Inferior parietal cortex (tissue), 1 donor: ENCODE results near the gene SLC25A21.
A peak's percentile ranks its signal among the peaks of the same experiment; 100 is the strongest.
"Not testable (repeated sequence)": the region's sequence is repeated elsewhere in the genome, so short reads cannot be mapped to it uniquely, and the experiment has no call there.

ENCODE experiments used
- DNase-seq: peaks from one replicate; pipeline ENCODE4 v3.0.0-alpha.2; 2016; ENCODE audit errors: extremely low spot score

The SLC25A21 gene

GRCh38 chr14:36869125-36869524 is 303.3 kb downstream of the SLC25A21 start:
- DNase-seq: no peak

- DNase-seq: no peak
These were observed 305.5 kb downstream of the SLC25A21 start for GRCh38 chr14:36866867-36867266.

- no peak for DNase-seq
These were observed 309.1 kb downstream of the SLC25A21 start for GRCh38 chr14:36863271-36863670.

DNA sequence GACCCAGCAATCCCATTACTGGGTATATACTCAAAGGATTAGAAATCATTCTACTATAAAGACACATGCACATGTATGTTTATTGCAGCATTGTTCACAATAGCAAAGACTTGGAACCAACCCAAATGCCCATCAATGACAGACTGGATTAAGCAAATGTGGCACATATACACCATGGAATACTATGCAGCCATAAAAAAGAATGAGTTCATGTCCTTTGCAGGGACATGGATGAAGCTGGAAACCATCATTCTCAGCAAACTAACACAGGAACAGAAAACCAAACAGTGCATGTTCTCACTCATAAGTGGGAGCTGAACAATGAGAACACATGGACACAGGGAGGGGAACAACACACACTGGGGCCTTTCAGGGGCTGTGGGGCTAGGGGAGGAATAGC is 310.2 kb downstream of the SLC25A21 start:
- DNase-seq: not testable (repeated sequence)

DNA sequence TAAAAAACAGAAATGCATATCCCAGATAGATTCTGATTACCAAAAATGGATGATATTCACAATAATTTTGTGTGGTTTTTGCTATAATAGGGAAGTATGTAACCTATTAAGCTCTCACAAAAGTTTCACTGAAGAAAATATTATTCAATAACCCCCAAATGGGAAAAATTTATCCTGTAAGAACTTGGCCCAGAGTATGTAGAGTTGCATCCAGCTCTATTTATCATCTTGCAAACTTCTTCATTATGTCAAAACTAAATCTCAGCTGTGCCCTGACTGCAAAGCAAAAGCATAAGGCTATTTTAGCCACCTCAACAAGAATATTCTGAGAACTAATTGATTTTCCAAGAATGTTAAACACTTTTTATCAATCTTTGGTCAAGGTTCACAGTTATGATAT is 311.6 kb downstream of the SLC25A21 start:
- no peak for DNase-seq

DNA sequence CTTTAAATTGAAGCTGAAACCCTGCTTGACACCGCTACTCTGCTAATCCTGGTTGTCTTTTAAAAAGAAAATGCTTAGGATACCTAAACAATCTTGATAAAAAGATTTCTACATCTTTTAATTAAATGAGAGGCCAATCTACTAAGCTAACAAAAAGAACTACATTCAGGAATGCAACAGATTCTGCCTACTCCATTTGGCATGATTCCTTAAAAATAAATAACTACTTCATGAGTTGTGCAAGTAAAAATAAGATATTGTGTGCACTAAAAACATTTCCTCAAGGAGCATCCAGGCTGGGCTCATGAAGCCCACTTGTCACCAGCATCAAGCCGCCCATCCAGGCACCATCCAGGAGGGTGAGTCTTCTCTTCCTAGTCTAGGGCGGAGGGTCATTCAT is 313.3 kb downstream of the SLC25A21 start:
- no peak for DNase-seq

- DNase-seq: no peak
These were observed 314.5 kb downstream of the SLC25A21 start for GRCh38 chr14:36857842-36858445.

DNA sequence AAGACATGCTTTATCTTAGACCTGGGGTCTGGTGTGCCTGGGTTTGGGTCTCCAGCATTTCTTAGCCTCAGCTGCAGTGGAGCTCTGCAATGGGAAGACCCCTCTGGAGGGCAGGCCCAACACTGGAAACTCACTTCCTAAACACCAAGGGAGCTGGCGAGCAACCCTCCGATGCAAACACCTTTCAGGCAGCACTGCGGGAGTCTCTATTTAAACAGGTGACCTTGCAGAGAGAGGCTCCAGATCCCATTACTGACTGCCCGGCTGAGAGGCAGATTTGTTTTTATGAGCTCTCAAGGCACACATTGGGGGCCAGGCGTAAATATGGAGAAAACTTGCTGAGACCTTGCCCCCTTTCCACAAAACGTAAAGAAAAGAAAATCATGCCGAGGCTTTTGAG is 315.3 kb downstream of the SLC25A21 start:
- no peak for DNase-seq

DNA sequence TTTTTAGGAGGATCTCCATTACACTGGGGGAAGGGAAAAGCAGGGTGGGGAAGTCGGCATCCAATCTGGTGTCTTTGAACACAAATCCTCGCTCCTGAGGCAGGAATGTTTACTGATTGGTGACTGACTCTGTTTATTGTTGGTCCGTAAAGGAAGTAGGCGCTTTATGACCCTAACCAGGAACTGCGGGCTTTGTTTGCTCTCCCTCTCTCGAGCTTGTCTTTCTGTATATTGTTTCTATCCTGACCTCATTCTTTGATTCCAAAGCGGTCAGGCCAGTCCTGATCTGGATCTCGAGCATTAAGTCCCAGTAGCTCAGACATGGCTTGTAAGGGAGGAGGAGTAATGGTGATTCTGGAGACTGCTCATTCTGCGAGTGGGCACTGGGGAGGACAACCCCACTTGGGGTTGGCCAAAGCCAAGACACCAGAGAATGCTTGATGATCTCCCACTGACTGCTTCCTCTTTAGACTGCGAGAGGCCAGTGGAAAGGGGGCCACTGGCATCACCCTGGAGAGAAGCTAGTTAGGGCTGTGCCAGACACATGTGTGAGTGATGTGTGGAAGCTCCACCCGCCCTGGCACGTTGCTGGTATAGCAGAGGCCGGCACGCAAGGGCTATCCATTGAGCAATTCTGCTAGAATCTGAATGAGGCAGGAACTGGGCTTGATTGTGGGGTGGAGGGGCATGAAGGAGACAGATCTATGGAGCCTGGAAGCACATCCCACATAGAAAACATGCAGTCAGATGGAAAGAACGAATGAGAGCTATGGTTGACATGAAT is 316.1 kb downstream of the SLC25A21 start:
- no peak for DNase-seq

GRCh38 chr14:36855396-36855795 is 317.0 kb downstream of the SLC25A21 start:
- DNase-seq: no peak

- DNase-seq: peak; percentile 4
These were observed 319.3 kb downstream of the SLC25A21 start for GRCh38 chr14:36852981-36853691.

GRCh38 chr14:36848213-36848612 is 324.2 kb downstream of the SLC25A21 start:
- no peak for DNase-seq

GRCh38 chr14:36847366-36847765 is 325.0 kb downstream of the SLC25A21 start:
- DNase-seq: no peak

DNA sequence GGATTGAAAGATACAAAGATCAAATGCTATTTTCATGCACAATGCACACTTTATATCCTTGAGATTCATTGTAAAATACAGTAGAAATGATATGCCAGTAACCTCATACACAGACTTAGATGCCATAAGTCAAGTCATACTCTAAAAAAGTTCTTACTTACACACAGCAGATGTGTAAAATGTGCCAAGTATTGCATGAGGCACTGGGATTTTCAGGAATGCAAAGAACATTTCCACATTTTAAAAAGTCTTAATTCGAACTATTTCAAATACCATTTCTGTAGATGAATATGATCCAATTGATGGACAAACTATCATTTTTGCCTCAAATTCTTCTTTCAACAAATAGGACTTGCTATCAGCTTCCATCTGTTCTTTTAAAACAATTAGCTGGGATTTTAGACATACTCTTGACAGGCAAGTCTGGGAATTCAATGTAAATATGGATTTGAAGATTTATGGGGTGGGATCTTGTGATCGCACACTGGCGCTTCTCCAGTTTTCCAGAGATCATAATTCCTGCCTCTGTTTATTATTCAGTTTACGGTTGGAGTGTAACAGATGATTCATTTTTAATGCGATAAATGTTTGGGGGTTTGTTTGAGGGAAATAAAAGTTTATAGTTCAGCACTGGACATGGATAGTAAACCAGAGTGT is 326.9 kb downstream of the SLC25A21 start:
- no peak for DNase-seq

GRCh38 chr14:36844443-36845195 is 327.8 kb downstream of the SLC25A21 start:
- DNase-seq: no peak

GRCh38 chr14:36843410-36843809 is 329.0 kb downstream of the SLC25A21 start:
- DNase-seq: no peak

DNA sequence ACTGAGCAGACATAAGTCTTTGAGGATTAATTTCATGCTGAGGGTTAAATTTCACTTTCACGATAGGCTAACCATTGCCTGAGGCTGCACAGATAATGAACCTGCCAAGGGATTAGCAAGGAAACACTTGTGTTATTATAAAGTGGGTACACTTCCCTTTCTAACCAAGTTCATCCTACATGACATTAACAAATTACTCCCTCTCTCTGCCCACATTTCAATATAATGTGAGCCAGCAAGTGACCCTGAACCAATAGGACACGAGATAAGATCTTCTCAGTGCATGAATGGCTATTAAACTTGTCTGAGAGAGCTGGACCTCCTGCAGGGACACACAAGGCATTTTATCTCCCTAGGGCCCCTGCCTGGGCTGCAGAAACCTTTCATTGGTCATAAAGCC is 337.3 kb downstream of the SLC25A21 start:
- DNase-seq: no peak

- no peak for DNase-seq
These were observed 338.1 kb downstream of the SLC25A21 start for GRCh38 chr14:36834293-36834692.

- no peak for DNase-seq
These were observed 342.9 kb downstream of the SLC25A21 start for GRCh38 chr14:36829547-36829946.

DNA sequence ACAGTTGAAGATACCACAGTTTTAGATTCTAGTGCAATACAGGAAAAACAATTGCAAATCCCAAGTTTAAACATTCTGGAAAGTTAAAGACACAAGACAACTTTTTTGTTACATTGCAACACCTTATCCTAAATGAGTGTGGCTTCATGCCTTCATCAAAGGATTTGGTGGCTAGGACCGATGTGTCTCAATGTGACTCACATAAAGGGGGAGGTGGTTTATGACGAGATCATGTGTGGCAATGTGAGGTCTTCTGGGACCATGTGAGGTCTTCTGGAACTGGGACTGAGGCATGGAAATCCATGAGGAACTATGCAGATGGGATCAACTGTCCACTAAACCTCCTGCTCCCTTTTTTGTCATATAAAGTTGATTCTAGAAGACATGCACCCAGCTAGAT is 344.5 kb downstream of the SLC25A21 start:
- DNase-seq: no peak

DNA sequence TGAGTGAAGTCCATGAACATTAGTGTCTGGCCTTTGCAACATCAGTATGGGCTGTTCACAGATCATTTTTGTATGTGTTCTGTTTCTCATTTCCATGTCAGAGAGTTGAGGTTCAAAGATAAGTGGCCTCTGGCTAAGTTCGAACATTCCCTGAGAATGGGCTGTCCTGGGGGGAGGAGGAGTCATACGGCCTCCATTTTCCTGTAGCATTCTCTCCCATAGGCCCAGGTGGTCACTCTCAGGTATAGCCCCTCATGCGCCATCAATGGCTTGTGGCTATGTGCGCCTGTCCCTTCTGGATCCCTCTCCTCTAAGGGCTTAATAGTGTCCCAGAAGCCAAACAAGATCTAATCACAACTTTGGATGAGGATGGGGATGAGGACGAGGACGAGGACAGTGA is 345.8 kb downstream of the SLC25A21 start:
- no peak for DNase-seq

DNA sequence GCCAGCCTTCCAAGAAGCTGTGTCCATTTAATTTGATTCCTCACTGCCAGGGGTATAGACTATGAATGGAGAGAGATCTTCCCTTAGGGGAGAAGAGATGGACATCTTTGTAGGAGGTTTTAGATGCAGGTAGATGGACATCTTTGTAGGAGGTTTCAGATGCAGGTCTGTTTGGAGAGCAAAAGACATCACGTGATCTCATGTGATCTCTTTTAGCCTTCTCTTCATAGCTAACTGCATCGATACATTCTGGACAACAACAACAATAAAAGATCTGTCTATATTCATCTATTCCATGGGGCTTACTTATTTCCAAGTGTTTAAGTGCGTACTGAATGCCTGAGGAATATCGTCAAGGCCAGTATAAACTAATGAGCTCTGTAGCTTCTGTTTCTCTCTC is 347.6 kb downstream of the SLC25A21 start:
- no peak for DNase-seq
